ENCODE data around the gene EQTN.
A peak's percentile ranks its signal among the peaks of the same experiment; 100 is the strongest.
"Not testable (repeated sequence)": the region's sequence is repeated elsewhere in the genome, so short reads cannot be mapped to it uniquely, and the experiment has no call there.

The EQTN gene

GRCh38 chr9:27292659-27293405 lies 4.1 kb downstream of the EQTN start:
- DNase-seq, result no peak

DNA sequence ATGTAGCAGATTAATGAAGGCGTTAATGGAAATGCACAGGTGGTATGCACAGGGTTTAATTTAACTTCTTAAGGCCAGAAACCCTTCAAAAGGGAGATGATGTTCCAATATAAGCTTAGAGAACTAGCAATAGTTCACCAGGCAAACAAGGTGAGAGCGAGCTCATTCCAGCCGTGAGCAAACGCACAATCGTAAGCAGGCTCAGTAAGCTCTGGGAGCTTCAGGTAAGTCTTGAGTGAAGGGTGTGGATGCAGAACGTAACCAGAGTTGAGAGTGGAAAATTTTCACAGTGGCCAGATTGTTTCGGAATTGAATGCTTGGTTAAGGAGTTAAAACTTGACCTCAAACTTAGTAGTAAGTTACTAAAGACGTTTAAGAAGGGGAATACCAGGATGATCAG lies 5.7 kb downstream of the EQTN start:
- no peak for DNase-seq

GRCh38 chr9:27282269-27282668 lies 14.7 kb downstream of the EQTN start:
- no peak for DNase-seq

DNA sequence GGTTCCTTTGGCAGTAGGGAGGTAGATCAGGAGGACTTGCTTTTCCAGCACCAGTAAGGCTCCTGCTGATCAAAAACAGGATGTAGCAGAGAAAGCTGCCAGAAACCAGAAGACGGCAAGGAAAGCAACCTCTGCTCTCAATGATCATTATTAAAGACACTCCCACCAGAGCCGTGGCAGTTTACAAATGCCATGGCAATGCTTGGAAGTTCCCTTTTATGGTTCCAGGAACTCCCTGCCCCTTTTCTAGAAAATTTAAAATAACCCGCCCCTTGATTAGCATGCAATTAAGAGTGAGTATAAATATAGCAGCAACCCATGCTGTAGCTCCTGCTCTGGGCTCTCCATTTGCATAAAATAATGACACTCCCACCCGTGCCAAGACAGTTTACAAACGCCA lies 16.1 kb downstream of the EQTN start:
- DNase-seq, result no peak

DNA sequence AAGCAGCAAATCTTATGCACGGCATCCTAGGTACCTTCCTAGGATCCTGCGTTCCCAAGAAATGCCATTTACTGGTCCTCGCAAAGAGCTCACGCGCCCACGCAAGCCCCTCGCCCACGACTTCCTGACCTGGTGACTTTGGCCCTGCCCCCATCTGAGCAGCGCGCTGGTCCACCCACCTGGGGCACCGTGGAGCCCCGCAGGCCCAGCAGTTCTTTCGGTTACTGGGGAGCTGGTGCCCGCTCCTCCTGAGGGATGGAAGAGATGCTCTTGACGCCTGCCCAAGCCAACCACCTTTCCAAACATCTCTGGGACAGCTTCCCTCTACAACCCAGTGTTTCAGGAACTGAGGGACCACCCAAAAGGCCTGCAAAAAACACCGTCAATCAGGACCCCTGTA lies 16.7 kb downstream of the EQTN start:
- DNase-seq, result no peak

DNA sequence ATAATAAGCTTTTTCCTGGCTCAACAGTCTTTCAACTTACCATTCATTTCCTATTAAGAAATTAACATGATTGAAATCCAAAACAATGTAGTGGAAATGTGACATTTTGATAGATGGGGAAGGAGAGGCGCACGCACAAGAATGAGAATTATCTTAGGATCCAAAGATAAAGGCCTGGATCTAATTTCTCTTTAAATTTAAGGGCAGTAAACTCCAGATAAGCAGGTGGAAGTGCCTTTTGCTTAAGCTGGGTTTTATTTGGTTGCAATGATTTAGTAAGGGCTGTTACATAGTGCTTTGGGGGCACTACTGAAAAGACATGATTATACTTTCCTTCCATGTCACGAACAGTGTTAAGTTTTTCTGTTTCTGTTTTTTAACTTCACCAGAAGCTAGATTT lies 17.3 kb downstream of the EQTN start:
- no peak for DNase-seq

DNA sequence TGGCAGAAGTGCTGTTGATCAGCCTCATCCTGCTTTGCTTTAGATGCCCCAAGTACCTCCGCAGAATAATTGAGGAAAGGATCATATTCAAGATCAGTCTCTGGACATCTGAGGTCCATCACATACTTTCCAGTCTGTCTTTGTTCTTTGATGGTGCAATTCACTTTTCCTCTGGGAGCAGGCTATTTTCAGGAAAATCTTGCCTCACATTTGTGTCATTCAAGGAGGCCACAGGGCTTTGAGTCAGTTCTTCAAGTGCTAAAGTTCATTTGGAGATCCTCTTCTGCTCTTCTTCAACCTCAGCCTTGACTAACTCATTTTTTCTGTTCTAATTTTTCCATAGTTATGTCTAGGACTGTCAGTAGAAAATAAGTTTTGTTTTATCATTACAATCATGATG lies 18.6 kb downstream of the EQTN start:
- DNase-seq, result no peak

DNA sequence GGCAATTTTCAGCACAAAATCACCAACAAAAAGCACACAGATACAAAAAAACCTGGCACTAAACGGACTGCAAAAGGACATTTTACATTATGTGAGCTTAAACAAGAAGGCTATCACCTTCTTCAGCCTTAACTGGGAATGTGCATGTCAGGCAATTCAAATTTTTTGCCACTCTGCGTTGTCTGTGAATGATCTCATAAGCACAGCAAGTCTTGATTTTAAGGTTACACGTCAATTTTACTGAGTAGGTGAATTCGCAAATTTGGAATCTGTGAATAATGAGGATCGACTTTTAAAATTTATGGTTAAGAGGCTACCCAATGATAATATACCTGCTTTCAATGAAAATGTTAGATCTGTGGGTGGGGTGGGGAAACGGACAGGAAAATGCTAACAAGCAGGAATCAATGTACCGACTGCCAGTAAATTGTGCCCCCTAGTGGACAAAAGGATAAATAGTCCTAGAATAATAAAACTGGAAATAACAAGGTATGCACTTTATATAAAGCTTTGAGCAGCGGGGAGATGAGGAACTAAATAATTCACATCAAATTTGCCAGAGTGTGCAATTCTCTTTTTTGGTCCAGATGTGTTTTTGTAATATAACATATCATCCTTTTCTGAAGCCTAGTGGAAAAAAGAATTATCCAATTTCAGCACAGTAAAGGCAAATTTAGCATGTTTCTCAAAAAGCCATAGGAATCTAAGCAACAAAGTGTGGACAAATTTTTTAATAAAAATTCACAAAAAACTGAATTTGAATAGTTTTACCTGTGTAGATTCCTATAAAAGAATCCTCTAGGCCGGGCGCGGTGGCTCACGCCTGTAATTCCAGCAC lies 20.5 kb downstream of the EQTN start:
- peak; percentile 20 for DNase-seq

GRCh38 chr9:27273186-27273585 lies 23.8 kb downstream of the EQTN start:
- DNase-seq, result no peak

DNA sequence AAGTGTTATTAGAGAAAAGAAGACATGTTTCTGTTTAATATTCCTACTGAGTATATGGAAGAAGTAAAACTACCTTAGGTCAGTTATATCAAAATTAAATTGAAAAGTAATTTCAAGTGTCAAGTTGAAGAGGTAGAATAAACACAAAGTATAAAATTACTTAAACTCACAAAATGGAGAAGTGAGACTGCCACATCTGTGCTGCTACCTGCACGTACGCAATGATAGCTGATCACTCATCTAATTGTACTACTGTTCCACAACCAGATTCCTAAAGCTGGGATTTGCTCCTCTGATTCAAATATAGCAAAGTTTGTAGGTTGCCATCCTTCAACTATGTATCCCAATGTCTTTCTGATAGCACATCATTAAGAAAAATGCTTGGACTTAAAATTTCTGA lies 24.8 kb downstream of the EQTN start:
- DNase-seq, result no peak

GRCh38 chr9:27261517-27262211 lies 35.3 kb downstream of the EQTN start:
- no peak for DNase-seq

- no peak for DNase-seq
These were observed 36.0 kb downstream of the EQTN start for GRCh38 chr9:27260789-27261516.

DNA sequence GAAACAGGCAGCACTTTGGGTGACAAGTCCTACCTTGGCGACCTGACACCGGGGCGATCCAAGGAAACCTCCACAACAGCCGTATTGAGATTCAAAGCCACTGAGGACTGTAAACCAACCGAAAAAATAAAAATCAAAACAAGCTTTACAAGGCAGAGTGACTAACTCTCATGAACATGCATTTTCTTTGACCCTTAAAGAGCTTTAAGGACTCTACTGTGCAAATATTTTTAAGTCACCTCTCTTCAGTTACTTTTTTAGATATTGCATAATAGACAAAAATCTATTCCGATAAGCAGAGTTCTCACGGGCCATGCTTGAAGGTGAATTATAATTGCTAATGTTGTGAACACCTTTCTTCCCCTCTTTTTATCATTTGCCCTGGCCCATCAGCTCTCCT lies 38.3 kb downstream of the EQTN start:
- no peak for DNase-seq

DNA sequence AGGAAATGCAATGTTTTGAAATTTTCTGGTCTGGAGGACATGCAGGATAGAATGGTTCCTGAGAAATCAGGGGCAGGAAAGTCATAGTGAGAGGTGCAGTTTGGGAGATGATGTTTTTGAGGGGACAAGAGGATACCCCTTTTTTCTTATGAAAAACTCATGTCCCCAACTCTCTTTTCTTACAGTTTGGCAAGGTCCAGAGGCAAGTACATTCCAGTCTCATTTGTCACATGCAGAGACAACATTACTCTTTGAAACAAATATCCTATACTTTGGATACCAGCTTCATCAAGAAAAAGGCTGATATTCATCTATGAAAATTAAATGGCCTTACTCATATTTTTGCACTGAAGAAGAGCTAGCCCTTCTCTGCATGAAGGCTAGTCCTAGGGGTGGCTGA lies 48.2 kb downstream of the EQTN start:
- DNase-seq, result no peak

- DNase-seq, result peak; percentile 0
These were observed 49.2 kb downstream of the EQTN start for GRCh38 chr9:27247756-27248155.

DNA sequence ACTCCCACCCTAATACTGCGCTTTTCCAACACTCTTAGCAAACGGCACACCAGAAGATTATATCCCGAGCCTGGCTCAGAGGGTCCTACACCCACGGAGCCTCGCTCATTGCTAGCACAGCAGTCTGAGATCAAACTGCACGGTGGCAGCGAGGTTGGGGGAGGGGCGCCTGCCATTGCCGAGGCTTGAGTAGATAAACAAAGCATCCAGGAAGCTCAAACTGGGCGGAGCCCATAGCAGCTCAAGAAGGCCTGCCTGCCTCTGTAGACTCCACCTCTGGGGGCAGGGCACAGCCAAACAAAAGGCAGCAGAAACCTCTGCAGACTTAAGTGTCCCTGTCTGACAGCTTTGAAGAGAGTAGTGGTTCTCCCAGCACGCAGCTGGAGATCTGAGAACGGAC lies 57.3 kb downstream of the EQTN start:
- not testable (repeated sequence) for DNase-seq
